ENCODE results near the gene PDZRN4.

PDZRN4 gene

DNA sequence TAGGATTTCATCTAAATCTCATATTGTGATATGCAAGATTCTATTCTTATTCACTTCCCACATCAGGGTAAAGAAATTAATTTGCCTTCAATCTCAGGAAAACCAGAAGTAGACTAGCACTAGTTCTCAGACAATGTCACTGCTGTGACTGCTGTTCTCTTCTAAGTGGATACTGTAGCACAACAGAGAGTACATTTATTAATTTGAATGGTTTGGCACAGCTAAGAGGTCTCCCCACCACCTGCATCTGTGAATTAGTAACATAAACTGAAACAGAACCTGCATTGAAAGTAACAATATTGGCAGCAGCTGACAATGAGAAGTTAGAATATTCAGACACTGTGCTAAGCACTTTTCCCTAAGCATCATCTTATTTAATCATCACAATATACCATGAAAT is 253.1 kb downstream of the PDZRN4 start:
- Histone ChIP-seq H3F3A (ENCODE audit: low read depth) (no peaks in the 10 kb centered on the region), H3K4me1 (ENCODE audit: insufficient read depth, low read length, poor library complexity, severe bottlenecking) (peaks cover 29% of the 10 kb centered on the region), H3K36me3 (ENCODE audit: insufficient read depth, low read length) (no peaks in the 10 kb centered on the region), H2AFZ (ENCODE audit: low read length) (no peak overlapping the region), H3K9me3 (ENCODE audit: insufficient read depth, low read depth, low read length) (no peaks in the 10 kb centered on the region), H4K20me1 (ENCODE audit: insufficient read depth, low read length, poor library complexity, severe bottlenecking) (no peaks in the 10 kb centered on the region), H3K4me3 (ENCODE audit: low read length, poor library complexity, severe bottlenecking) (no peak overlapping the region), H3K4me2 (ENCODE audit: low read depth, low read length, poor library complexity, severe bottlenecking) (no peak overlapping the region), H3K9me2 (replicated peaks; ENCODE audit: low read depth, low read length) (no peaks in the 10 kb centered on the region), H3K79me2 (ENCODE audit: insufficient read depth, low read length) (no peaks in the 10 kb centered on the region), H3K27me3 (ENCODE audit: insufficient read depth, low read length, poor library complexity, severe bottlenecking) (no peaks in the 10 kb centered on the region), H3K9ac (ENCODE audit: low read depth, low read length, poor library complexity, severe bottlenecking) (no peak overlapping the region)
- TF ChIP-seq EZH2phosphoT487 (IDR thresholded peaks at IDR 0.05; ENCODE audit: borderline replicate concordance) = no peak
- TF ChIP-seq, protein P1, sequence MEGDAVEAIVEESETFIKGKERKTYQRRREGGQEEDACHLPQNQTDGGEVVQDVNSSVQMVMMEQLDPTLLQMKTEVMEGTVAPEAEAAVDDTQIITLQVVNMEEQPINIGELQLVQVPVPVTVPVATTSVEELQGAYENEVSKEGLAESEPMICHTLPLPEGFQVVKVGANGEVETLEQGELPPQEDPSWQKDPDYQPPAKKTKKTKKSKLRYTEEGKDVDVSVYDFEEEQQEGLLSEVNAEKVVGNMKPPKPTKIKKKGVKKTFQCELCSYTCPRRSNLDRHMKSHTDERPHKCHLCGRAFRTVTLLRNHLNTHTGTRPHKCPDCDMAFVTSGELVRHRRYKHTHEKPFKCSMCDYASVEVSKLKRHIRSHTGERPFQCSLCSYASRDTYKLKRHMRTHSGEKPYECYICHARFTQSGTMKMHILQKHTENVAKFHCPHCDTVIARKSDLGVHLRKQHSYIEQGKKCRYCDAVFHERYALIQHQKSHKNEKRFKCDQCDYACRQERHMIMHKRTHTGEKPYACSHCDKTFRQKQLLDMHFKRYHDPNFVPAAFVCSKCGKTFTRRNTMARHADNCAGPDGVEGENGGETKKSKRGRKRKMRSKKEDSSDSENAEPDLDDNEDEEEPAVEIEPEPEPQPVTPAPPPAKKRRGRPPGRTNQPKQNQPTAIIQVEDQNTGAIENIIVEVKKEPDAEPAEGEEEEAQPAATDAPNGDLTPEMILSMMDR (conservative IDR thresholded peaks at IDR 0.05; ENCODE audit: low read length) = no peak

DNA sequence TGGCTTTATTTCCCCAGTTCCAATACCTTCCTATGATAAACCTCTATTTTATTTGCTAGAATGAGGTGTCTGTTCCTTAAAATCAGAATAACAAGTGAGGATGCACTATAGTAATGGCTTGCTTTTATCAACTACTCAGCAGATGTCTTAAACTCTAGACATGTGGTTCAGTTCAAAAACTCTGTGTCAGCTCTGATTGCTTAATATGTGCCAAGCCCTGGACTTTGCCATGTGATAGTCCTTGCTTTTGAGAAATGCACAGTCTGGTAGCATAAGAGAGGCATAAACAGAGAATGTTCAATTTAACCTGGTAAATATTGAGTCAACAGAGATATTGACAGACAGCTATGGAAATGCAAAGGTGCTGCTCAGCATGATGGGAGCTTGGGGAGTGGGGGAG is 254.8 kb downstream of the PDZRN4 start:
- TF ChIP-seq, protein P1 (conservative IDR thresholded peaks at IDR 0.05; ENCODE audit: low read length) = no peak
- no peak for TF ChIP-seq EZH2phosphoT487 (IDR thresholded peaks at IDR 0.05; ENCODE audit: borderline replicate concordance)
- Histone ChIP-seq H4K20me1 (ENCODE audit: insufficient read depth, low read length, poor library complexity, severe bottlenecking) (no peaks in the 10 kb centered on the region), H3K9me3 (ENCODE audit: insufficient read depth, low read depth, low read length) (no peaks in the 10 kb centered on the region), H2AFZ (ENCODE audit: low read length) (no peak overlapping the region), H3K27me3 (ENCODE audit: insufficient read depth, low read length, poor library complexity, severe bottlenecking) (no peaks in the 10 kb centered on the region), H3K79me2 (ENCODE audit: insufficient read depth, low read length) (no peaks in the 10 kb centered on the region), H3K9me2 (replicated peaks; ENCODE audit: low read depth, low read length) (no peaks in the 10 kb centered on the region), H3K9ac (ENCODE audit: low read depth, low read length, poor library complexity, severe bottlenecking) (no peak overlapping the region), H3K4me1 (ENCODE audit: insufficient read depth, low read length, poor library complexity, severe bottlenecking) (peaks cover 22% of the 10 kb centered on the region), H3K4me2 (ENCODE audit: low read depth, low read length, poor library complexity, severe bottlenecking) (no peak overlapping the region), H3K4me3 (ENCODE audit: low read length, poor library complexity, severe bottlenecking) (no peak overlapping the region), H3K36me3 (ENCODE audit: insufficient read depth, low read length) (no peaks in the 10 kb centered on the region), H3F3A (ENCODE audit: low read depth) (no peaks in the 10 kb centered on the region)

DNA sequence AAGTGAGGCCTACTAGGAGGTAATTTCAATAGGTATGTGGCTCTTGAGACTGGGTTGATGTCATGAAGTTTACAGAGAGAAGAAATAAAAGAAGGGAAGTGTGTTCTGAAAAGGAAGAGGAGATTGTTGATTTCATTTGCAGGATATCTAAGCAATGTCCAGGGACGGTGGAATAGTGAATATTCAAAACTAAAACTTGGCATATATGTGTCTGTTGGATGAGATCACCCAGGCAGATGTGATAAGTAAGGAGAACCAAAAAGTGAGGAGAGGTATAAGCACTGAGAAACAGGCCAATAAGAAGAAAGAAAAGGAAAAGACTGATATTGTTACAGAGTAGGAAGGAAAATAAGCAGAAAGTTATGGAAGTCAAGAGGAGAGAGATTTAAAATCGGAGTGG is 255.6 kb downstream of the PDZRN4 start:
- Histone ChIP-seq H3K36me3 (ENCODE audit: insufficient read depth, low read length) (no peaks in the 10 kb centered on the region), H3K4me1 (ENCODE audit: insufficient read depth, low read length, poor library complexity, severe bottlenecking) (peaks cover 15% of the 10 kb centered on the region), H4K20me1 (ENCODE audit: insufficient read depth, low read length, poor library complexity, severe bottlenecking) (no peaks in the 10 kb centered on the region), H3K4me3 (ENCODE audit: low read length, poor library complexity, severe bottlenecking) (no peak overlapping the region), H3K9me2 (replicated peaks; ENCODE audit: low read depth, low read length) (no peaks in the 10 kb centered on the region), H3K9ac (ENCODE audit: low read depth, low read length, poor library complexity, severe bottlenecking) (no peak overlapping the region), H3K9me3 (ENCODE audit: insufficient read depth, low read depth, low read length) (no peaks in the 10 kb centered on the region), H3K79me2 (ENCODE audit: insufficient read depth, low read length) (no peaks in the 10 kb centered on the region), H3K4me2 (ENCODE audit: low read depth, low read length, poor library complexity, severe bottlenecking) (no peak overlapping the region), H2AFZ (ENCODE audit: low read length) (no peak overlapping the region), H3F3A (ENCODE audit: low read depth) (no peaks in the 10 kb centered on the region), H3K27me3 (ENCODE audit: insufficient read depth, low read length, poor library complexity, severe bottlenecking) (no peaks in the 10 kb centered on the region)
- TF ChIP-seq, protein P1 (conservative IDR thresholded peaks at IDR 0.05; ENCODE audit: low read length) = no peak
- no peak for TF ChIP-seq EZH2phosphoT487 (IDR thresholded peaks at IDR 0.05; ENCODE audit: borderline replicate concordance)
